Ovary (tissue), 1 donor: ENCODE data around the gene PRR29.

Experiments used
- EP300 ChIP-seq: sonication (generic); formaldehyde crosslinking; IDR thresholded peaks from one replicate; pipeline ENCODE4 v1.6.1; 2017; ENCODE audit warnings: antibody characterized with exemption
- POLR2A ChIP-seq: fragments of 450-650 bp; IDR thresholded peaks from one replicate; pipeline ENCODE4 v1.6.1; 2017; ENCODE audit warnings: antibody characterized with exemption, mild to moderate bottlenecking, moderate library complexity

DNA sequence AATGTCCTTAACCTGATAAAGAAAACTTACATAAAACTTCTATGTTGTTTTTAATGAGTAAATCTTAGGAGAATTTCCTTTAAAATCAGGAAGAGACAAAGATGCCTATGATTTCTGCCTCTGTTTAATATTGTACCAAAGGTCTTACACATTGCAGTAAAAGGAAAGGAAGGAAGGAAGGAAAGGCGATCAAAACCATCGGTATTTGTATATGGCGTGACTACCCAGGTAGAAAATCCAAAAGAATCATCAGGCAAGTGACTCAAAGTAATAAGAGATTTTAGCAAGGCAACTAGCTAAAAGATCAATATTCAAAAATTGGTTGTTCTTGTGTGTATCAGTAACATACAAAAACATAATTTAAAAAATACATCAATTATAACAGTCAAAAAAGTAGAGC lies 18.8 kb downstream of the PRR29 start:
- TF ChIP-seq EP300: no peak
- TF ChIP-seq POLR2A: no peak
